ENCODE data around the gene LAMA1.

LAMA1 gene

DNA sequence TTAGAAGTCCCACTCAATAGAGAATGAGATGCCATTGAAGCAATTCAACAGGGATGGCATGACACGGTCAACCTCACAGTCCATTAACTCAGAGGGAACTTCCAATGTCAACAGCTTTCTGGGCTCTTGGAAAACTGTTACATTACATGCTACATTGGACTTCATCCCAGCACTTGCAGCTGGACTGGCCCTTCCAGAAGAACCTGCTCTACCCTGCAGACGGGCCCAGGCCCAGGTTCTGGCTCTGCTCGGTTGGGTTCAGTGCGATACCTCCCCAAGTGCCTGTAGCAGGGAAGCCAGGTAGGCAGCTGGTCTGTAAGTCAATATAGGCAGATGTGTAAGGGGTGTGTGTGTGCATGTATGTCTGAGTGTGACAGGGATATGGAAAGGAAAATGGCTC is 12.9 kb downstream of the LAMA1 start:
- DNase-seq: no peak

- no peak for DNase-seq
These were observed 15.5 kb downstream of the LAMA1 start for GRCh38 chr18:7102131-7102530.

DNA sequence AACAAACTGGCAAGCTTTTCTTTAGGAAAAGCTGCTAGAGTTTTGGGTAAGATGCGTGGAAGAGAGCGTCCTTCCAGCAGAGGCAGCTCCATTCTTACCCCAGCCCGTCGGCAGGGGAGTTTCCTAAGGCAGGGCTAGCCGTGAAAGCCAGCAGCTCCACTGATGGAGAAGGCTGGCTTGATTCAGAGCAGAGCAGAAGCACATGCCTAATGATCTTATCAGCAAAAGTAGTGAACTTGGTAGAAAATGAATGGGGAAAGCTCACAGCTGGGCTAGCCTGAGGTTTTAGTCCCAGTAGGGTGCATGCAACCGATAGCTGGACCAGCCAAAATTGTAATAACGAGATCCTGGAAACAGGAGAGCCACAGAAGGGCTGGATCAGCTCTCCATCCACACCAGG is 20.8 kb downstream of the LAMA1 start:
- DNase-seq: no peak

DNA sequence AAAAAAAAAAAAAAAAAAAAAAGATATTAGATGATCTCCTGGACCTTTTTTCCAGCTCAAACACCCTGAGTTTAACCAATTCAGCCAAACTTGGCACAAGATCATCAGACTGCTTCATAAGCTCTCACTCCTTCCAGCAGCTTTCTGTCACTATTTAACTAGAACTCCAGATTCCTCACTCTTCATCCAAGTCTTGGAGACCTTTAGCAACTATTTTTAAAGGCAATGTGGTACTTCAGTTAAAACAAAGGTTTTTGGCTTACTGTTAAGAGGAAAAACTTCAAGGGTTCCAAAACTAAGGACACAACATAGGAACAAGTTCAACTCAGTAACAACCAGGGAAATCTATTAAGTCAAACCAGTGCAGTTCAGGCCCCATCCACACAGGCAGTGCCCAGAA is 23.2 kb downstream of the LAMA1 start:
- no peak for DNase-seq

DNA sequence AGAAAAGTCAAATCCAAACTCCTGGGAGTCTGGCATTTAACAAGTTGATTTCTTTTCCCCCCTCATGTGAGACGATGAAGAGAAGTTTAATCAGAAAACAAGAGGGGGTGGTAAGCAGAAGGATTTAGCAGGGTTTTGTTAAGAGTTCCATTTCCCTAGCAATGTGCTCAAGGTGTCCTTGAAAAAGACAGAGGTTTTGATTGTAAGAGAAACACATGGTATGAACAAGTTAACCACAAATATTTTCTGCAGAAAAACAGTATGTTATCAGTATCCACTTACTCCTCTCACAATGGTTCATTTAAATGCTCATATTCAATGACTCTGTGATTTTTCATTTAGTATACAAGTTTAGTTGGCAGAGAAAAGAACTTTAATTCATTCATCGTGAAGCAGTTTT is 26.8 kb downstream of the LAMA1 start:
- no peak for DNase-seq

DNA sequence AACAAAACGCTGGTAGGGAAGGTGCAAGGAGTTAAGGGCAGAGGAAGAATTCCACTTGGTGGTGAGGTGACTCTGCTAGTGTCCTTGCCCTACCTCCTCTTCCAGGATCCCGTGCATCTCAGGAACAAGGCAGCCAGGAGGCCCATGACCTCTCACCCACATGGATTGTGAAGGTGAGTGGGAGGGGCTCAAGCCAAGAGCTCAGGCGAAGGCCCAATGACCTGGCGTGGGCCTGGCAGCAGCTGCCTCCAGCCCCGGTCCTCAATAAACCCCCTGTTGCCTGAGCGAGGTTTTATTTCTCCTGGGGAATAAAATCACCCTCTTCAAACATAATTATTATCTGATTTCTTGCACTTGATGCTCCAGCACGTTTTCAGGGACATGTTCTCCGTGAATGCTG is 28.2 kb downstream of the LAMA1 start:
- no peak for DNase-seq

- DNase-seq: no peak
These were observed 33.2 kb downstream of the LAMA1 start for GRCh38 chr18:7084080-7085065.

GRCh38 chr18:7082671-7083070 is 34.9 kb downstream of the LAMA1 start:
- no peak for DNase-seq

DNA sequence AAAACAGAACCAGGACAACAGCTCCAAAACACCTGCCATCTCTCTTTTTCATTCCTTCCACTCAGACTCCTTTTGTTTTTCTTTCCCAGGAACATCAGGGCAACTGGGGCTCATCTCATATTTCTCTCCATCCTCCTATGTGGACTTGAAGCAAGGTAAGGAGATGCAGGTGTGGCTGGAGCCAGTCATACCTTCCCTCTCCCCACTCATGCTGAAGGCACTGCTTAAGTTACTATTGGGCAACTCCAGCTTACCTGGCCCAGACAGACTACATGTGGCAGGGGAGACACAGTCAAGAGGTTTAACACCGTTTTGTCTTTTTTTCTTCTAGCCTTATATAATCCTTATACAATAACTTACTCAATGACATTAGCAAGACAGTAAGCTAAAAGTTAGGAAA is 38.4 kb downstream of the LAMA1 start:
- no peak for DNase-seq

DNA sequence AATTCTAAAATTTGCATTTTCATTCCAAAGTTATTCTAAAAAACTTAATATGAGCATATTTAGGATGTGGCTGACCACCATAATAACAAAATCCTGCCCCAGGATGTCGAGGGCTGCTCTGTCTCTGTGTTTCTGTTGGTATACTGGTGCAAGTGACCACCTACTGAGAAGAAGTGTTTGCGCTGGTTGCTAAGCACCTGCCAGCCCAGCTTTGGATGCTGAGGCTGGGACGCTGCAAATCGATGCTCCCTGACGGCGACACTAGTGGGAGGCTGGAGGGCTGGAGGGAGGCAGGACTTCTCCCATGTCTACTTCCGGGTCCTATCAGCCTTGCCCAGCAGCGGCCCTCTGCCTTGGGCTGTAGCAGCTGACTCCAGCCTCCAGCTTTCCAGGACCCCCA is 45.0 kb downstream of the LAMA1 start:
- DNase-seq: no peak

DNA sequence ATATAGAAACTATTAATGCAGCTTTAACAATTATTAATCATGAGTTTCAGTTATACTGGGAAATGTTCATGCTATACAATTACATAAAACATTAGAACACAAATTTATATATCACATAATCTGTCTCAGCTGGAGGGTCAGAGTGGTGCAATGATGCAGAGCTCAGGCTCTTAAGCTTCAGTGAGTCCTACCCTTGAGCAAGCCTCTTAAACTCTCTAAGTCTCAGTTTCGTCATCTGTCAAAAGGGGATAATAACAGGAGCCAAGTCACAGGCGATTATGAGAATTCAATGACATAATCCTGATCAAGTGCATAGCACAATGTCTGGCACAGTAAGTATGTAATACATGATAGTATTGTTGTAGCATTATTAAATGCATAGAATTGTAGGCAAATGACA is 46.0 kb downstream of the LAMA1 start:
- DNase-seq: no peak

DNA sequence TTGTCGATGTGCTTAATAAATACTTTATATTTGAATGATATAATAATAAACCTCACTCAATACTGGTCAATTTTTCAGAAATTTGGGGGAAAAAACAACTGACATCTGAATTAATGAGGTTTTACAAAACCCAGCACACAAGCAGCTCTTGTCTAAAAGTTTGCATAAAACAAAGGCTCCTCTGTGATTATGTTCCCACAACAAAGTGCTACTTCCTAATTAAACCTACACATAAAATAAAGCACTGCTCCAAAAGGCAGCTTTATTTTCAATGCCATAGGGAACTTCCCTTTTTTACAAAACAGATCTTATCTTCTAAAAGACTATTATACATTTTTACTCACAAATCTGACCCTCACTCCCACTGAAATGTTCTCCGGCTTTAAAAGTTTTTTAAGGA is 47.1 kb downstream of the LAMA1 start:
- no peak for DNase-seq

GRCh38 chr18:7068871-7069590 is 48.6 kb downstream of the LAMA1 start:
- DNase-seq: no peak

DNA sequence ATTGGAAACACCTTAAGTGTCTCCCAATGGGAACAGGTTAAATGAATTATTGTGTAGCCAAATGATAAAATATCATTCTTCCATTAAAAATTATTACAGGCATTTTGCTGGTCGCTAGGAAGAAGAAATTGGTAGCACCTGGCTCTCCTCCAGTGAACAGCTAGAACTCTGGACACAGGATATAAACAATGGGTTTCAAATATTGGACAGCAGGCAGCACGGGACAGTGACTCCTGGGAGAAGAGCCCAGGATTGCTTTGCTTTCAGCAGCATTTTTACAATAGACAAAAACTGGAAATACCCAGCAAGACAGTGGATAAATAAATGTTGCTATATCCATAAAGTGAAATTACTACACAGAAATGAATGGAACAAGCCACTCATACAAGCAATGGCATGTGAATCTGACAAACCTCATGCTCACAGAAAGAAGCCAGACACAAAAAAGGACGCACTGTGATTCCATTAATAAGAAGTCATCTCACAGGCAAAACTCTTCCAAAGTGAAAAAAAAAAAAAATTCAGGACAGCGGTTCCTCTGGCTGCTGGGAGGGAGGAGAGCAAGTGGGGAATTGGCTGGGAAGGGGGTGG is 50.5 kb downstream of the LAMA1 start:
- DNase-seq: no peak

GRCh38 chr18:7065736-7066135 is 51.9 kb downstream of the LAMA1 start:
- DNase-seq: no peak

DNA sequence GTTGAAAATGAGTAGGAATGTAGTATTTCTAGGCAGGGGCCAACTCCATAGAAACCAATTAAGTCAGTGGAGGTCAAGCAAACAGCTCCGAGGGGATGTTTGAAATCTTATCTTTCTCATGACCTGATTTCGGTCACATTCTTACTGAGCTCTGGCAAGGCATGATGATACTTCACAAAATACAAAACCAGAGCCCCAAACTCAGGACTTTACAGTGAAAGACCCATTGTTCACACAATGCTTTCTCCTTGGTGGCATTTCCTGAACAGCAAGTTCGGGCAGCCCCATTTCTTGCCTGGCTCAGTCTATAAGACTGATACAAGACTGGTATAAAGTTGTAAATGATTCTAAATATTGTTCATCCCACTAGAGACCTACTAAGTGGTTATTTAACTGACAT is 53.3 kb downstream of the LAMA1 start:
- no peak for DNase-seq

DNA sequence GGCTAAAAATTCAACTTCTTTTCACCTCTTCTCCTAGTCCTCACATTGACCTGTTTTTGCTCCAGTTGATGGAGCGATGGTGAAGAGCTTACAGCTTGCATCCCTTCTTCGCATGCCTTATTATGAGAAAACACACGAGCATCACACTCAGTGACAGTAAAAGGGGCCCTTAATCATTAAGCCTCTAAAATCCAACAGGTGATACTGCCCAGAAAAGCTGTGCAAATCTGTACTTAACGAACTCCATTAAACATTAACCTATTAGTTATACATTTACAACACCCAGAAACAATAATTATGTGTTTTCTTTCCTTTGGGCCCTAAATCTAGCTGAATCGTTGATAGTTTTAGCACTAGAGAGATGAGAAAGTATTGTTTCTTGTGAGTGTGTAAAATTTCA is 54.8 kb downstream of the LAMA1 start:
- no peak for DNase-seq

- no peak for DNase-seq
These were observed 55.4 kb downstream of the LAMA1 start for GRCh38 chr18:7062236-7062635.

DNA sequence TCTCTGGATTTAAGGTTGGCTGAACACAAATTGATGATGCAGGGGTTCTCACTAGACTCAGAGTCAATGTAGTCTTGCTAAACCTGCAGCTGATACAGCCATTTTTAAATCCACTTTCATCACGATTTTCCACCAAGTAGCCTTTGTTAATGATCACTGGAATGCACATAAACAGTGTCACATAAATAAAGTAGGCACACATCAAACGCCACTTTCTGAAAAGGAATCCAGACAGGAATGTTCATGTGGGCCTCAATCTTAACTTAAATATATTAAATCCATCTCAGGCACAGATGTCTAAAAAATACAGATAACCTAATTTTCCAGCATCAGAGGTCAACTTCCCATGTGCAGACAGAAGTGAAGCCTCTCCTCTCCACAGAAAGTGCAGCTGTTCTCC is 58.3 kb downstream of the LAMA1 start:
- no peak for DNase-seq

DNA sequence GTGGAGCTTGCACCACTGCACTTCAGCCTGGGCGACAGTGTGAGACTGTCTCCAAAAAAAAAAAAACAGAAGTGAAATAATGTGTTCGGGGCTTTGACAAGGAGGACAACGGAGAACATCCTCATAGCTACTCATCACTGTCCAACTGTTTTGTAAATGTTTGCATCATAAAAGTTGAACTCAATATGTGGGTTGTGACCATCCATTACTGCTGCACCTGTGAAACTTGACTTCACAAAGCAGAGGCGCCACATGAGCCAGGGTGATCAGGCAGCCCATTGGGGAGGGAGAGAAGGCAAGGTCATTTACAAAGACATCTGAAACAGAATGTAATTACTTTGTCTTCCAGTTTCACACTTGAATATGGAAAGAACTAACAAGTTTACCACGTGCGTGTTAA is 61.6 kb downstream of the LAMA1 start:
- DNase-seq: no peak

- no peak for DNase-seq
These were observed 67.6 kb downstream of the LAMA1 start for GRCh38 chr18:7049951-7050350.

- DNase-seq: no peak
These were observed 69.5 kb downstream of the LAMA1 start for GRCh38 chr18:7048081-7048480.

DNA sequence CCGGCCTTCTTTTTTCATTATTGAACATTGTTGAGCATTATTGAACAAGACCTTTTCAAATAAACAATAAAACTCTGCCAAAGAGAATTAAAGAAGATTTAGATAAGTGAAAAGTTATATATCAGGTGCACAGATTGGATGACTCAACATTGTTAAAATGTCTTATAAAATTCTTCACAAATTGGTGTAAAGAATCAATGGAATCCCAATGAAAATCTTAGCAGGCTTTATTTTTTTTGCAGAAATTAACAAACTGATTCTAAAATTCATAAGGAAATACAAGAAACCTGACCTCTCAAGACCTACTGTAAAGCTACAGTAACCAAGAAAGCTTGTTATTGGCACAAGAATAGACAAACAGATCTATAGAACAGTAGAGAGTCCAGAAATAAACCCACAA is 70.3 kb downstream of the LAMA1 start:
- no peak for DNase-seq

DNA sequence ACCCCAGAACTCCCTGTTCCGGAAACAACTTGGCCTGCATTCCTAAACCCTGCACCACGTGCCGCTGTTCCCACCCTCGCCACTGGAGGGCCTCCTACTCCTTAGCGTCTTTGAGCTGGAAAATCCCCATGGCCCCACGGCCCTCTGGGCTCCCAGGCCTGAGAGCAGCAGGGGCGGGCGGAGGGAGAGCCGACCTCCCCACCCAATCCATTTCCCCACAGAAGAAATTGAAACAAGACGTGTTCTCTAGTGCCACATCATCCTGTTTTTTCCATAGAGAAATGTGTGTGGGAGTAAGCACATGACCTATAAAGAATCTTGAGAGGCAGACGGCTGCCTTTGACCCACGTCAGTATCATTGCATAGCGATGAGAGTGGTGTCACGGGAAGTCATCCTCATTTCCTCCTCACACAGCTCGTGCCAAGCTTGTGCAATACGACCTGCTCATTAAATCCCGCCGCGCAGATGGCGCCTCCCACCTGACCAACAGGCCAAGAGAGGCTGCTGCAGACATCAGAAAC is 79.2 kb downstream of the LAMA1 start:
- no peak for DNase-seq

Data from MV-4-11 (cell line).